LHCN-M2 (cell line): ENCODE data around the gene THOC1. TPM values are rescaled to one million over a fixed set of nuclear protein-coding genes. Genes with fewer than 3 reads are reported as not detected.
A peak's percentile ranks its signal among the peaks of the same experiment; 100 is the strongest.

Experiments
- DNase-seq: peaks from one replicate; pipeline ENCODE4 v3.0.0-alpha.2; 2012; ENCODE audit warnings: low read depth
- total RNA-seq: library from RNA; depleted of rRNA; stranded (reverse); fragments of >200 nt; gene quantifications from 2 replicates; pipeline ENCODE4 v1.2.3, GENCODE V29; 2014; rRNA removed

THOC1 gene
- total RNA-seq, 1 experiment from 2014 or later = 35.8 TPM

GRCh38 chr18:213966-214365 is 53.9 kb downstream of the THOC1 start:
- DNase-seq = no peak

GRCh38 chr18:213505-213904 is 54.3 kb downstream of the THOC1 start:
- no peak for DNase-seq

GRCh38 chr18:212780-213179 is 55.1 kb downstream of the THOC1 start:
- peak; percentile 9 for DNase-seq

- no peak for DNase-seq
These were observed 56.3 kb downstream of the THOC1 start for GRCh38 chr18:211582-211981.

GRCh38 chr18:210733-211132 is 57.1 kb downstream of the THOC1 start:
- DNase-seq = no peak

- DNase-seq = no peak
These were observed 57.8 kb downstream of the THOC1 start for GRCh38 chr18:210075-210474.

GRCh38 chr18:199768-200167 is 68.1 kb downstream of the THOC1 start:
- DNase-seq = no peak

GRCh38 chr18:199214-199613 is 68.6 kb downstream of the THOC1 start:
- DNase-seq = peak; percentile 7

GRCh38 chr18:195651-196050 is 72.2 kb downstream of the THOC1 start:
- DNase-seq = no peak

- no peak for DNase-seq
These were observed 75.0 kb downstream of the THOC1 start for GRCh38 chr18:192801-193200.

GRCh38 chr18:191725-192124 is 76.1 kb downstream of the THOC1 start:
- no peak for DNase-seq

- DNase-seq = no peak
These were observed 78.6 kb downstream of the THOC1 start for GRCh38 chr18:189254-189653.

GRCh38 chr18:183769-184168 is 84.1 kb downstream of the THOC1 start:
- peak; percentile 19 for DNase-seq

GRCh38 chr18:181711-182110 is 86.1 kb downstream of the THOC1 start:
- no peak for DNase-seq

GRCh38 chr18:179499-179898 is 88.3 kb downstream of the THOC1 start:
- DNase-seq = no peak

GRCh38 chr18:172361-172760 is 95.5 kb downstream of the THOC1 start:
- DNase-seq = no peak

Other genes starting within 250 kb of the THOC1 start
- not detected in 2 replicates for gene TUBB8B, start 218.4 kb downstream of the THOC1 start, total RNA-seq
- 16.9 and 27.9 TPM in 2 replicates for gene USP14, start 109.5 kb downstream of the THOC1 start, total RNA-seq
- gene COLEC12, start 232.7 kb upstream of the THOC1 start, total RNA-seq = 0.32 and 1.1 TPM in 2 replicates